Measurements from ENCODE around the gene RPL29.

RPL29 gene

DNA sequence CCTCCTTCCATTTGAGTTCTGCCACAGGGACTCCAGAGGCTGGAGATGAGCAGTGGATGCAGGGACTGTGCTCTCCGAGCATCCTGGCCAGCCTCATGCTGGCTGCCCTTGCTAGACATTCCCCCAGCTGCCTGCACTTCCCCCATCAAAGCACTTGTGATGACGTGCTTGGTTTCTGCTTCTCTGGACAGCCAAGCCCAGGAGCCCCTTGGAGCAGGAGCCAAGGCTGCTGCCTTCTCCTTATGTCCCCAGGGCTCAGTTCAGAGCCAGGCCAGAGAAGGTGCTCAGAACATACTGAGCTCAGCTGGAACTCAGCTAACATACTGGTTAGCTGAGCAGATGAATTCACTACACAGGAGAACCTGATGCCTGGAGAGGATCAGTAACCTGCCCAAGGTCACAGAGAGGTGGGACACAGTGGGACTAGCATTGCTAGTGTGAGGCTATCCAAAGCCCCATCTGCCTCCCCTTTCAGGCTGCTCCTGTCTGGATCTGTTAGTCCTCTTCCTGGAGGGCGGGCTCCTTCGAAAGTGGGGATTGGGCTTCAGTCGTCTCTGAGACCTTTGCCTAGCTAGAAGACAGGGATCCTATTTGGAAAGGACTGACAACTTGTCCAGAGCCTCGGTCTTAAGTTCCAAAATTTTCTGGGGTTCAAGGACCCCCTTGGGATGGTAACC lies 32.7 kb downstream of the RPL29 start:
- TF ChIP-seq, protein P1, sequence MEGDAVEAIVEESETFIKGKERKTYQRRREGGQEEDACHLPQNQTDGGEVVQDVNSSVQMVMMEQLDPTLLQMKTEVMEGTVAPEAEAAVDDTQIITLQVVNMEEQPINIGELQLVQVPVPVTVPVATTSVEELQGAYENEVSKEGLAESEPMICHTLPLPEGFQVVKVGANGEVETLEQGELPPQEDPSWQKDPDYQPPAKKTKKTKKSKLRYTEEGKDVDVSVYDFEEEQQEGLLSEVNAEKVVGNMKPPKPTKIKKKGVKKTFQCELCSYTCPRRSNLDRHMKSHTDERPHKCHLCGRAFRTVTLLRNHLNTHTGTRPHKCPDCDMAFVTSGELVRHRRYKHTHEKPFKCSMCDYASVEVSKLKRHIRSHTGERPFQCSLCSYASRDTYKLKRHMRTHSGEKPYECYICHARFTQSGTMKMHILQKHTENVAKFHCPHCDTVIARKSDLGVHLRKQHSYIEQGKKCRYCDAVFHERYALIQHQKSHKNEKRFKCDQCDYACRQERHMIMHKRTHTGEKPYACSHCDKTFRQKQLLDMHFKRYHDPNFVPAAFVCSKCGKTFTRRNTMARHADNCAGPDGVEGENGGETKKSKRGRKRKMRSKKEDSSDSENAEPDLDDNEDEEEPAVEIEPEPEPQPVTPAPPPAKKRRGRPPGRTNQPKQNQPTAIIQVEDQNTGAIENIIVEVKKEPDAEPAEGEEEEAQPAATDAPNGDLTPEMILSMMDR (IDR thresholded peaks at IDR 0.05; ENCODE audit: insufficient read depth, low read depth, low read length, missing control alignments): no peak
- DNase-seq (ENCODE audit: low read depth): no peak

DNA sequence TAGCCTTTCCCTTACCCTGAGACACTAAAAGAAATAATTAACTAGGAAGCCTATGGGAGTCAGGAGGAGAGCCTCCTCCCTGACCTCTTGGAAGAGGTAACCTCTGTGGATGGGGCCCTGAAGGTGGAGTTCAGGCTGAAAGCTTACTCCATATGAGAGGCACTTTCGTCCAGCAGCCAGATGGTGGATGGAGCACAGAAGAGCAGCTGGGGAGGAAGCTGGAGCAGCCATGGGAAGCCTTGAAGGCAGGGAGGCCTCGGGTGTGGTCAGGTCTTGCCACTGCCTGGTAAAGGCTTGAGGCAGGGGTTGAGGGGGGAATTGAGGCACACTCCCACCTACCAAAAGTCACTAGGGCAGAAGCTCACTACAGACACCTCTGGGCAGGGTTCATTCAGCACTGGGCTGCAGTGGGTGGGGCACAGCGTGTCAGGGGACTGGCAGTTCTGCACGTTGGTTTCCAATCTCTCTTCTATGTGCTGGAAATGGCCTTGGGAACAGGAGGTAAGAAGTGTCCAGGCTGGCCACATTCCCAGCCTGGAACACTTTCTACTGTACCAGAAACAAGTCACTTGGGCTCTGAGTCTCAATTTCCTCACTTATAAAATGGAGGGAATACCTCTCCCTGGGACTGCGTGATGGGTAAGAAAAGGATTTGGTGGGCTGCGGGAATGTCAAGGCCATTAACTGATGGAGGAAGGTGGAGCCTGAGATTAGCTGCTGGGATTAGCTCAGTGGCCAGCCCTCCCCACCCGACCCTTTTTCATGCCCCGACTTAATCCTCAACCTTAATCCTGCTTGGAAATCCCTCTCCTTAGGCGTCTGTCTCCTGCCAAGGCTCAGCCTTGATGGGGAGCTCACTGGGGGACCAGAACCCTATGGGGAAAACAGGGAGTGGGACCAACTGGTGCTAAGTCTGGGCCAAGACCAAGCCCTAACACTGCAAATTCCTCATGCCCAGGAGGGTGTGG lies 33.8 kb downstream of the RPL29 start:
- TF ChIP-seq, protein P1 (IDR thresholded peaks at IDR 0.05; ENCODE audit: insufficient read depth, low read depth, low read length, missing control alignments): no peak
- no peak overlapping the region for H3K4me3 ChIP-seq (ENCODE audit: low read length)
- no peak for DNase-seq (ENCODE audit: low read depth)

More for the DNA sequence above, 32.7 kb downstream of the RPL29 start:
- no peak overlapping the region for H3K4me3 ChIP-seq (ENCODE audit: low read length)

DNA sequence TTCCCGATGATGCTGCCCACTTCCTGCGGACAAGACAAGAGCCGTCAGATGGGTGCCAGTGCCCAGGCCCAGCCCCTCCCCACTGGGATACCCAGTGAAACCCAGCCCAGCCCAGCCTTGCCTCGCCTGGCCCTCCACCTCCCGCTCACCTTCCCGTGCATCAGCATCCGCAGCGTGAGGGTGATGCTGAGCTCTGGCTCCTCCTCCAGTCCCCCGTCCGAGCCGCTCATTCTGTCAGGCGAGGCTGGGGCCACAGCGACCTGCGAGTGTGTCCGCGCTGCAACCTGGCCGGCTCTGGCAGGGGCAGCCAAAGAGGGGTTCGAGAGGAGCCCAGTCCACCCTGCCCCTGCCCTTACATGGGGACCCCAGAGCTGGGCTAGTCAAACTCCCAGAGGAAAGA lies 34.7 kb downstream of the RPL29 start:
- DNase-seq (ENCODE audit: low read depth): no peak
- TF ChIP-seq, protein P1 (IDR thresholded peaks at IDR 0.05; ENCODE audit: insufficient read depth, low read depth, low read length, missing control alignments): no peak
- no peak overlapping the region for H3K4me3 ChIP-seq (ENCODE audit: low read length)

DNA sequence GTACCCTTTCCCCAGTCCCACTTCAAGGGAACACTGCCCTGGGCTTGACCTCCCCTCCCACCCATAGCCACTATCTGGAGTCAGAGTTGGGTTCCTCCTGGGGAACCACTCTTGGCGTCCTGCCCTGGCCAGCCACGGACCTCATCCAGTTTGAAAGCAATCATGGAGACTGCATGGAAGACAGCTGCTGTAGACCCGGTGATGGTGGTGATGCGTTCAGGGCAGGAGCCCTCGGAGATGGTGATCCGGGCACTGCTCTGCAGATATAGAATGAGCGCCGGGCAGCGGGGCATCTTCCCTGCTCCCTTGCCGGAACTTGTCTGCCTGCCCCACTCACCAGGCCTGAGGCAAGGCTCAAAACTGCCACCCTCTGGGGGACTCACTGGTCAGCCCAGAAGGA lies 35.3 kb downstream of the RPL29 start:
- H3K4me3 ChIP-seq (ENCODE audit: low read length): no peak overlapping the region
- TF ChIP-seq, protein P1 (IDR thresholded peaks at IDR 0.05; ENCODE audit: insufficient read depth, low read depth, low read length, missing control alignments): no peak
- DNase-seq (ENCODE audit: low read depth): no peak

DNA sequence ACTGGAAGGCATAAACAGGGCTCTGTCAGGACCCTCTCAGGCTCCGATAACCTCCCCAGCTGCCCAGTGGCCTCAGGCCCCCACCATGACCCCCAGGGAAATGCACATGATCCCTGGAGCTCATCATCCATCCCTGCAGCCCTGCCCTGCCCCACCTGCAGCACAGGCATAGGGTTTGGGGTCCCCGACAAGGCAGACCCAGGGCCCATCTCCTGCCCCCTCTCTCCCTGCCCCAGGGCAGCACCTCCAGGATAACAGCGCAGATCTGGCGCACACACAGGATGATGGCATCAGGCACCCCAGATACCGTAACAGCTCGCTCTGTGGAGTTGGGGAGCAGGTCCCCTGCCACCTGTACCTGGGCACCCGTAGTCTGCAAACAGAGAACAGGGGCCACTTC lies 36.0 kb downstream of the RPL29 start:
- TF ChIP-seq, protein P1 (IDR thresholded peaks at IDR 0.05; ENCODE audit: insufficient read depth, low read depth, low read length, missing control alignments): no peak
- H3K4me3 ChIP-seq (ENCODE audit: low read length): no peak overlapping the region
- DNase-seq (ENCODE audit: low read depth): no peak

DNA sequence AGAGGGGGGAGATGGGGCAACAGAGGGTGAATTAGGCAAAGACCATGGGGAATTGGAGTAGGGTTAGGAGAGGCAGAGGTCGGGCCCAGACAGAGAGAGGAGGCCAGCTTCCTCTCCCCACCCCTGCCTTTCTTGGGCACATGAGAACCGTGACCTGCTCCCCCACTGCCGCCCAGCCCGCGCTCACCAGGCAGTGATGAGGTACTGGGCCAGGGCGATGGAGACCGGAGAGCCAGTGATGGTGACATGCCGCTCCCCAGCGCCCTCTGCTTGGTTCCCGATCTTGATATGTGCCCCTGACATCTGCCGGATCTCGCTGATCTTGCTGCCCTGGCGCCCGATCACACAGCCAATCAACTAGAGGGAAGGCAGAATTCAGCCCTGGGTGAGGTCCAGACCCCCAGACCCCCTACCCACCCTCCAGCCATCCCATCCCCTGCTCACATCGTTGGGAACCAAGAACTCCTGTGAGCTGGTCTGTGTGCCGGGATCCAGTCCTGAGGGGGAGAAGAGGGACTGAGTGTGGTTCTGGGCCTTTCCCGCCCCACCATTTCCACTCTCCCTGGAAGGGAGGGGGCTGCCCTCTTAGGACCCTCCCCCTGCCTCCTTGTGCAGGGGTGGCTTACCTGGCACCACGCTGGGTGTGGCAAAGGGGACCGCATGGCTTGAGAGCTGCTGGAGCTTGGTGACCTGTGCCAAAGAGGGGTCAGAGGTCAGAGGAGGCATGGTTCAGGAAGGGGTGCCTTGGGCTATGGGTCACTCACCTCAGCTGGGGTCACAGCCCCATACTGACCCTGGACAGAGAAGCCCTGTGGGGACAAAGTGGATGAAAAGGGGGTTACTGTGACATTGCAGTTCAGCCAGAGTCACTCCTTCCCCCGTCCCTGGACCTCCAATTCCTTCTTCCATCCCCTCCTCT lies 36.8 kb downstream of the RPL29 start:
- H3K4me3 ChIP-seq (ENCODE audit: low read length): no peak overlapping the region
- TF ChIP-seq, protein P1 (IDR thresholded peaks at IDR 0.05; ENCODE audit: insufficient read depth, low read depth, low read length, missing control alignments): no peak
- DNase-seq (ENCODE audit: low read depth): no peak
